NCI-H2171 (cell line): ENCODE results near the gene CEACAM18.
"Not testable (repeated sequence)": the region's sequence is repeated elsewhere in the genome, so short reads cannot be mapped to it uniquely, and the experiment has no call there.

Experiments
- DNase-seq: peaks from one replicate; lab custom pipeline; 2025; lab: John Stamatoyannopoulos, UW

CEACAM18 gene

GRCh38 chr19:51461723-51462161 is 16.6 kb upstream of the CEACAM18 start:
- DNase-seq: no peak

DNA sequence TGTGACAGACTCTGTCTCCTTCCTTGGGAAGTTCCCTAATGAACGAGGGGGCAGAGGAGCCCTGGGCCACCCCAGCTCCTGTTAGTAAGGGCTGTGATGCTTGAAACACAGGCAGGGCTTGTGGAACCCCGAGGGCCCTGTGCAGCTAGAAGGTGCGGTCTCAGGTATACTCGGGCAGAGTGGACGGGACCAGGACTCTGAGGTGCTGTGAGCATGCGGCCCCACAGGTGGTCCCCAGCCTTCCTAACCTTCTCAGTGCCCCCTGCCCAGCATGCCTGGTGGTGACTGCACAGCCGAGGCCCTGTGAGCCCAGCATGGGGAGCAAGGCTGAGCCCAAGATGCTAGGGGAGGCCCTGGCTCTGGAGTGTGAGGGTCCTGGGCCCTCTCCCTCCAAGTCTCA is 16.1 kb upstream of the CEACAM18 start:
- no peak for DNase-seq

- no peak for DNase-seq
These were observed 15.7 kb upstream of the CEACAM18 start for GRCh38 chr19:51462681-51463080.

- DNase-seq: not testable (repeated sequence)
These were observed 14.3 kb upstream of the CEACAM18 start for GRCh38 chr19:51463976-51464581.

GRCh38 chr19:51466723-51467122 is 11.6 kb upstream of the CEACAM18 start:
- no peak for DNase-seq

DNA sequence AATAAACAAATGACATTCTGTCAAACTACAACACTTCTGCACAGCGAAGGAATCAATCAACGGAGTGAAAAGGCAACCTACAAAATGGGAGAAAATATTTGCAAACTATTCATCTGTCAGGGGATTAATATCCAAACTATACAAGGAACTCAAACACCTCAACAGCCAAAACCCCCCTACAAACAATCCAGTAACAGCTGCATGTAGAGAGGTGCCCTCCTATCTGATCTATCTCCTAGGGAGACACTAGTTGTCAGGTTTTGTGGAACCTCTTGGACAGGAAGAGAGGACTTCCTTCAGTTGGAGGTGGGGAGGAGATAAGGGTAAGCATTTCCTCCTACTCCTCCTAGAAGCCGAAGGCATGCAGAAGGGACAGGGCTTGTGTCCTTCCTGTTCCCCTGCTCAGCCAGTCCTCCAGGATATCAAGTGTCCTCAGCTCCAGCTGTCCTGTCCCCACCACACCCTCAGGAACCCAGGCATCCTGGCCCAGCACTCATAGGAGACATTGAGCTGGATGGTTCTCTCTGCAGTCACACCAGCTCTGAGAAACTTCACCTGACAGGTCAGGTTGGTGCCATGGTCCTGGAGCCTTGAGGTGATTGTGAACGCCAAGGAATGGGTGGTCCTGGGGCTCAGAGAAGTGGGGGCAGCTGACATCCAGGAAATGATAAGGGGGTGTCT is 10.3 kb upstream of the CEACAM18 start:
- DNase-seq: no peak

GRCh38 chr19:51468545-51468920 is 9.8 kb upstream of the CEACAM18 start:
- DNase-seq: no peak

DNA sequence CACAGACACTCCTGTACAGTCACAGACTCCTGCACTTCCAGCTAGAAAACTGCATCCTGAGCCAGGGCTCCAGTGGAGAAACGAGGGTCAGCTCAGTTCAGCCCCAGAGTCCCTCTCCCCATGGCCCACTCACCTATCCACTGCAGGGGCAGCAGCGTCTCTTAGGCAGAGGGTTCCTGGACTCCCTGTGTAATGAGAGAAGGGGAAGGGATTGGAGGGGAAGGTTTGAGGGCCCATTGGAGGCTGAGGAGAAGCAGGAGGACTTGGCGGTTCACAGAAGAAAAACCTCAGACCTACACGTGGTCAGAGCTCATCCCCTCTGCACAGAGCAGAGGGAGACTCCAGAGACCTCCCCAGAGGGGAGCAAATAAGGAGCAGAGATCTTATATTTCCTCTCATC is 9.2 kb upstream of the CEACAM18 start:
- DNase-seq: no peak

DNA sequence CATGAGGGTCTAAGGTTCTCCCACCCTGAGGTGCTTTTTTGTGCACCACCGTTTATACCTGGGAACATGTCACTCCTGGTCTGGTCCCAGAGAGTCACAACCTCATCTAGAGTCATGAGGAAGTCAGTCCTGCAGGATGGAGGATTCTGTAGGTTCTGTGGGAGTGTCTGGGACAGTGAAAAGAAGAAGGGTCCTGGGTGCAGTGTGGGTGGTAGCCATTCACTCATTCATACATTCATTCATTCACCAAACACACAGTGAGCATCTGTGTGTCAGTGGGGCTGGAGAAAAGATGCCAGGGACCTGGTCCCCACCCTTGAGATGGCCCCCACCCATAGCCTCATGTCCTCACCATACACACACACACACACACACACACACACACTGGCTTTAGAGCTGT is 8.7 kb upstream of the CEACAM18 start:
- DNase-seq: no peak

DNA sequence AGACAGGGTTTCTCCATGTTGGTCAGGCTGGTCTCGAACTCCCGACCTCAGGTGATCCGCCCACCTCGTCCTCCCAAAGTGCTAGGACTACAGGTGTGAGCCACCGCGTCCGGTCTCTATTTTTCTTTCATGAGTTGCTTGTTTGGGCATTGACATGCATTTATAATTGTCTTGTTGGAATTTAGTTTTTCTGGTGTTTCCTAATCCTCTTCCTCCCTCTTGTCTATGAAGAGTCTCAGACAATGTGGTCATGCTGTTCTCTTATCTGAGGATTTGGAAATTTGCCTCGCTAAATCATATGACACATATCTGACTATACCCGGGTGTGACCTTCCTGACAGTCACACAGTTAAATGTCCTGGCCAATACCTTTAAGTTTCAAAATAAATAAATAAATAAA is 7.4 kb upstream of the CEACAM18 start:
- no peak for DNase-seq

DNA sequence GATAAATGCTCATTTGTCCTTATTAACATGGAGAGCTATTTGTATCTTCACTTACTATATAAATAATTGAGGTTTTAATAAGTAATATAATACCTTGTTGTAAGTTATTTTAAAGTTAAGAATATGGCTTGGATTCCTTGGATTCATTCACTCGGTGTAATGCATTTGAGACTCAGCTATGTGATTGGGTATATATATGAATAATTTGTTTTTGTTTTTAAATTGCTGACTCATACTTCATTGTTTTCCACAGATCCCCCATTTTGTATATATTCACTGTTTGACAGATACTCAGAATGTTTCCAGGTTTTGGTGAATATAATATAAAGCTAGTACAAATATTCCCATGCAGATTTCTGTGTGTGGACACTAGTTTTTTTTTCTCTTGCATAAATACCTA is 6.8 kb upstream of the CEACAM18 start:
- no peak for DNase-seq

DNA sequence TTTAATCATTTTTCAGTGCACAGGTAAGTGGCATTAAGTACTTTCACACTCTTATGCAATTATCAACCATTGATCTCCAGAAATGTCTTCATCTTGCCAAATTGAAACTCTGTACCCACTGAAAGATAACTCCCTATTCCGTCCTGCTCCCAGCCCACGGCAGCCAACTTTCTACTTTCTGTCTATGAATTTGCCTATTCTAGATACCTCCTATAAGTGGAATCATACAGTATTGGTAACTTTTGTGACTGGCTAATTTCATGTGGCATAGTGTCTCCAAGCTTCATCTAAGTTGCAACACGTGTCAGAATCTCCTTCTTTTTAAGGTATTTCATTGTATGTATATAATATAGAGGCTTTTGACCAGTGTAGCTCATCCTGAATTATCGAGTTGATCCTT is 5.7 kb upstream of the CEACAM18 start:
- no peak for DNase-seq

DNA sequence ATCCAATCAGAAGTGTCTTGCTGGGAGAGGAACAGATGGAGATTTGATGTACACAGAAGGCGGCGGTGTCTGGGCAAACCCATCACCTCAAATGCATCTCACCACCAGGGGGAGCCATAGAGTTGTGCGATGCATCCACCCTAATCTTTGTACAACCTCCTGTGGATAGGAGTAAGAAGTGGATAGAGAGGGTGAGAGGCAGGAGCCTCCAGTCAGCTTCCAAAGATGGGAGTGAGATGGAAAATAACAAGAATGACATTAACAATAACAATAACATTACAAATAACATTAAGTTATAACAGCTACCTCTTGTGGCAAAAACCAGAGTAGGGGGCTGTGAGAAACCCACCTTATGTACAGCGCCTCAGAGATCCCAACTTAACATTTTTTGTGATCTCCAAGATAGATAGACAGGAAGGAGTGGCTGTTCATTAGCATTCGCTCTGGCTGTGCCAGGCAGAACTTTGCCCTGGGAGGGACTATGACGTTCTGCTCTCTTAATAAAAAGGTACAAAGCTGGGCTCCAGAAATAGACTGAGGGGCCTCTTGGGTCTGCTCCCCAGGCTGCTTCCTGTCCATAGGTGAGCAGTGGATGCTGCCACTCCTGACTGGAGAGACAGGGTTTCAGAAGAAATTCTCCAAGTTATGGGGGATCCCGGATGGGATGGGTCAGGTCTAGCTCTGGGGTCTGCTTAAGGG is 5.2 kb upstream of the CEACAM18 start:
- DNase-seq: peak; percentile 34

DNA sequence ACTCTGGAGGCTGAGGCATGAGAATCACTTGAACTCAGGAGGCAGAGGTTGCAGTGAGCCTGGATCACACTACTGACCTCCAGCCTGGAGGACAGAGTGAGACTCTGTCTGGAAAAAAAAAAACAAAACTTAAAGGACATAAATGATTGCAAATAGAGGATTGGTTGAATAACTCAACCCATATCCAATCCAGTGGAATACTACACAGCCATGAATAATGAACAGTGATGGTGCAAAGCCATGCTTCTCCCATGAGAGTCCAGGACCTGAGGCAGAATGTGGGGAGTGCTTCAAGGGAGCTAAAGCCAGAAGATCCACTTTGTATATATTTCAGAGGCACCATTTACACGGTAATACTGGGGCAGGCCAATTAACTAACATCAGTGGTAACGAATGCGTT is 2.2 kb upstream of the CEACAM18 start:
- DNase-seq: no peak

DNA sequence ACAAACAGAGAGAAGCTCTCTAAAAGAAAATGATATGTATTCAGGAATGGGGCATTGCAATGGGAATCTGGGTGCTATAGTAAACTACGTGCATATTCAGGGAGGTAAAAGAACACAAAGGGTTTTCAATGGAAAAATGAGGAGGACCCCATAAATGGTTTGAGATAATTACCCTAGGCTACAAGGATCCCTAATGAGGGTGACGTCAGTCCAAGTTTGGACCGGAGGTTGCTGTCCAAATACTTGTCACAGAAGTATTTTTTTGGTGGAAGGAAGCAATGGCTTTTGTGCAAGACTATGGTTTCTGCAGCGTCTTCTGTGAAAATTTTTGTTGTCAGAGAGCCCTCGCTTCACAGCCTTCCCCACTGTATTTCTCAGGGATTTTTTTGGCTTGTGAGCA is 995 bp upstream of the CEACAM18 start:
- no peak for DNase-seq

GRCh38 chr19:51479531-51480331 is 1.4 kb downstream of the CEACAM18 start:
- no peak for DNase-seq

DNA sequence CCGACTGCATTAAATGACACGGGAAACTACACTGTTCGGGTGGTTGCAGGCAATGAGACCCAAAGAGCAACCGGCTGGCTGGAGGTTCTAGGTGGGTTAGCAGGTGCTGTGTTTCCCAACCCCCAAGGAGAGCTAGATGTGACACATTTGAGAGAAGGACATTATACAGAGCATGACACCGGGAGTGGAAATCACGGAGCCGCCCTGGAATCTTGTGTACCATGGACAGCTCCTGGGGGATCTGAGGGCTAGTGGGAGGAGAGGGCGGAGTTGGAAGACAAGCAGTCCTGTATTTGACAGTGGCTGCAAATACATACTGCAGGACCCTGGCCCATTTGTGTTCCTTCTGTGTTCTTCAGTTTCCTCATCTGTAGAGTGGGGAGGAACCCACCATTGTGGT is 2.3 kb downstream of the CEACAM18 start:
- DNase-seq: no peak

- DNase-seq: no peak
These were observed 7.8 kb downstream of the CEACAM18 start for GRCh38 chr19:51485960-51486660.

GRCh38 chr19:51488491-51488890 is 10.2 kb downstream of the CEACAM18 start:
- no peak for DNase-seq

DNA sequence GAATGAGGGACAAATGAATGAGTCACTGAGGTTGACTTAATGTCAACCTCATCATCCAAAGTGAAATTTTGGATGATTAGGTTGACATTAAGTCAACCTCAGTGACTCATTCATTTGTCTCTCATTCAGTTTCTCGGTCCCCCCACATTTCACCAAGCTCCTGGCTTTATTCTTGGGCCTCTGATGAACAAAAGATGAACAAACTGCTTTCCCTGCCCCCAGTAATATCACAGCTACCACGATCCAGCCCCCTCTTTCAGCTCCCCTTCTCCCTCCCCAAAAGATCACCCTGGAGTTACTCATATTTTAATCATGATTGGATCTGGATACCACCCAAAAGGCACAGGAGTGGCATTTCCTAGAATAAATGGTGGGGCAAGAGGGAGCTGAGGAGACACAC is 10.8 kb downstream of the CEACAM18 start:
- DNase-seq: no peak

GRCh38 chr19:51490676-51491075 is 12.3 kb downstream of the CEACAM18 start:
- DNase-seq: no peak

GRCh38 chr19:51491586-51491985 is 13.2 kb downstream of the CEACAM18 start:
- no peak for DNase-seq
